IMR-90 (cell line): ENCODE data around the gene MTREX. TPM values are rescaled to one million over a fixed set of nuclear protein-coding genes. Genes with fewer than 3 reads are reported as not detected.

Source experiments
- ATAC-seq: fragments of 200-7000 bp; cut with Tn5 transposase; 2 replicates; pipeline ENCODE4 v1.9.1; 2020; ENCODE audit warnings: low read depth, mild to moderate bottlenecking, moderate library complexity
- BruUV-seq: library from RNA; stranded (reverse); fragments of 400-500 nt; replicated peaks from 2 replicates; lab custom pipeline; 2021; lab: Mats Ljungman, UMichigan
- CTCF ChIA-PET: fragments of 300-600 bp; formaldehyde crosslinking; extraction: SDS; loops from one replicate; lab custom pipeline; 2021; ENCODE audit warnings: antibody characterized with exemption; lab: Yijun Ruan, JAX
- POLR2A ChIA-PET: fragments of 300-600 bp; sonication (Branson Sonifier 250); formaldehyde crosslinking; loops from one replicate; lab custom pipeline; 2022; ENCODE audit warnings: antibody characterized with exemption; ENCODE audit not compliant: unreplicated experiment; lab: Charles Lee
- DNase-seq: peaks from one replicate; pipeline ENCODE4 v3.0.0; 2013
- H2AFZ ChIP-seq: replicated peaks from 2 replicates; pipeline ENCODE3; 2013; ENCODE audit warnings: low read length, mild to moderate bottlenecking; ENCODE audit not compliant: poor library complexity
- H2AK5ac ChIP-seq: 2 replicates; pipeline ENCODE4 v1.6.1; 2013; ENCODE audit warnings: low read depth, low read length, inconsistent platforms
- H2AK9ac ChIP-seq: replicated peaks from 2 replicates; pipeline ENCODE3; 2013; ENCODE audit warnings: mild to moderate bottlenecking, low read depth, low read length, moderate library complexity; ENCODE audit not compliant: poor library complexity
- H2BK120ac ChIP-seq: 2 replicates; pipeline ENCODE4 v1.6.1; 2013; ENCODE audit warnings: low read depth, low read length, inconsistent platforms
- H2BK15ac ChIP-seq: 3 replicates; pipeline ENCODE4 v1.6.1; 2013; ENCODE audit warnings: low read depth, low read length, inconsistent platforms
- H2BK20ac ChIP-seq: 2 replicates; pipeline ENCODE4 v1.6.1; 2013; ENCODE audit warnings: low read depth, mild to moderate bottlenecking, inconsistent platforms, low read length, moderate library complexity
- H2BK5ac ChIP-seq: 2 replicates; pipeline ENCODE4 v1.6.1; 2013; ENCODE audit warnings: mild to moderate bottlenecking, low read depth, low read length, inconsistent platforms; ENCODE audit not compliant: poor library complexity, severe bottlenecking
- H3K14ac ChIP-seq: replicated peaks from 2 replicates; pipeline ENCODE4 v1.6.1; 2013; ENCODE audit warnings: low read depth, low read length, inconsistent platforms
- H3K18ac ChIP-seq: 2 replicates; pipeline ENCODE4 v1.6.1; 2013; ENCODE audit warnings: low read depth, low read length, control low read depth
- H3K23ac ChIP-seq: 2 replicates; pipeline ENCODE4 v1.6.1; 2013; ENCODE audit warnings: low read depth, low read length, inconsistent platforms
- H3K27ac ChIP-seq: 2 replicates; pipeline ENCODE4 v1.5.1; 2013; ENCODE audit warnings: mild to moderate bottlenecking, control low read depth, low read length; ENCODE audit not compliant: insufficient read depth
- H3K27me3 ChIP-seq: 2 replicates; pipeline ENCODE4 v1.6.1; 2013; ENCODE audit warnings: low read length; ENCODE audit not compliant: control insufficient read depth, insufficient read depth
- H3K36me3 ChIP-seq: 2 replicates; pipeline ENCODE4 v1.6.1; 2013; ENCODE audit warnings: low read length, mixed read lengths; ENCODE audit not compliant: control insufficient read depth, insufficient read depth
- H3K4ac ChIP-seq: 2 replicates; pipeline ENCODE4 v1.6.1; 2013; ENCODE audit warnings: low read depth, low read length, inconsistent platforms
- H3K4me1 ChIP-seq: 2 replicates; pipeline ENCODE4 v1.6.1; 2013; ENCODE audit warnings: low read length, mixed read lengths; ENCODE audit not compliant: control insufficient read depth, insufficient read depth
- H3K4me2 ChIP-seq: 2 replicates; pipeline ENCODE4 v1.6.1; 2013; ENCODE audit warnings: low read depth, mild to moderate bottlenecking, control low read depth, low read length, moderate library complexity
- H3K4me3 ChIP-seq: 2 replicates; pipeline ENCODE4 v1.5.1; 2013; ENCODE audit warnings: low read depth, mild to moderate bottlenecking, control low read depth, low read length, moderate library complexity; ENCODE audit not compliant: insufficient read depth
- H3K56ac ChIP-seq: 2 replicates; pipeline ENCODE4 v1.6.1; 2013; ENCODE audit warnings: low read length, inconsistent platforms; ENCODE audit not compliant: insufficient read depth; ENCODE audit errors: extremely low read depth
- H3K79me1 ChIP-seq, 2 experiments: 2 replicates each; pipeline ENCODE4 v1.6.1; 2013; ENCODE audit warnings: low read length in 2 of 2, inconsistent platforms in 1 of 2, low read depth in 1 of 2
- H3K9ac ChIP-seq: 2 replicates; pipeline ENCODE4 v1.6.1; 2013; ENCODE audit warnings: low read depth, low read length, control low read depth
- H3K9me1 ChIP-seq: 2 replicates; pipeline ENCODE4 v1.6.1; 2013; ENCODE audit warnings: low read length, inconsistent platforms; ENCODE audit not compliant: insufficient read depth
- H3K9me3 ChIP-seq: 2 replicates; pipeline ENCODE4 v1.6.1; 2013; ENCODE audit warnings: low read length; ENCODE audit not compliant: control insufficient read depth, insufficient read depth
- H4K20me1 ChIP-seq: 2 replicates; pipeline ENCODE4 v1.6.1; 2013; ENCODE audit warnings: low read length, inconsistent platforms; ENCODE audit not compliant: insufficient read depth
- H4K5ac ChIP-seq: 2 replicates; pipeline ENCODE4 v1.6.1; 2013; ENCODE audit warnings: mild to moderate bottlenecking, low read depth, low read length, control low read depth
- H4K8ac ChIP-seq, 2 experiments: 2 replicates each; pipeline ENCODE4 v1.6.1; 2013; ENCODE audit warnings: low read depth in 2 of 2, low read length in 2 of 2, control low read depth in 1 of 2, inconsistent platforms in 1 of 2
- H4K91ac ChIP-seq: 2 replicates; pipeline ENCODE4 v1.6.1; 2013; ENCODE audit warnings: low read depth, low read length, inconsistent platforms; ENCODE audit not compliant: insufficient read depth
- CTCF ChIP-seq: conservative IDR thresholded peaks from 2 replicates; pipeline ENCODE4 v1.5.1; 2012; ENCODE audit warnings: mild to moderate bottlenecking, low read depth, low read length, improper control_type of control experiment
- MAFK ChIP-seq: IDR thresholded peaks from 2 replicates; pipeline ENCODE4 v1.6.1; 2012; ENCODE audit warnings: low read depth, low read length, improper control_type of control experiment
- USF2 ChIP-seq: fragments of 150-350 bp; IDR thresholded peaks from 2 replicates; pipeline ENCODE4 v1.6.1; 2017; ENCODE audit warnings: mild to moderate bottlenecking, antibody characterized with exemption, low read length, low read depth
- WGBS, 2 experiments: methylation state at CpG; one replicate each; pipeline versions ENCODE4 v1.1.5 to v1.1.7; 2013; ENCODE audit warnings: missing lambda C conversion rate in 2 of 2; ENCODE audit not compliant: insufficient read length in 1 of 2; ENCODE audit errors: extremely low coverage in 2 of 2; 5-methylcytosine and 5-hydroxymethylcytosine counted together
- dilution Hi-C: fragments of 300-500 bp; cut with HindIII; formaldehyde crosslinking; loops from one replicate; pipeline ENCODE4 v1.14.3; 2018; ENCODE audit warnings: low sequenced_read_pairs; ENCODE audit not compliant: unreplicated experiment
- in situ Hi-C: fragments of 300-500 bp; cut with MboI; formaldehyde crosslinking; loops from 3 replicates; pipeline ENCODE4 v1.14.3; 2019; ENCODE audit warnings: low sequenced_read_pairs, inconsistent platforms, mixed read lengths
- intact Hi-C: fragments of 100-400 bp; cut with micrococcal nuclease; formaldehyde crosslinking; loops from 2 replicates; pipeline ENCODE4 v1.10.0; 2022
- polyA plus RNA-seq, 3 experiments: library from polyadenylated mRNA; depleted of rRNA; stranded (reverse); fragments of >200 nt; gene quantifications; 2 replicates each; pipeline ENCODE4 v1.2.3, GENCODE V29; 2012; ENCODE audit warnings: low replicate concordance in 1 of 3
- total RNA-seq: library from RNA; depleted of rRNA; stranded (reverse); fragments of >200 nt; gene quantifications from 2 replicates; pipeline ENCODE4 v1.2.3, GENCODE V29; 2012

MTREX gene
- total and polyA plus RNA-seq, 2 of the 4 experiments (the other 2 are of a cell fraction), result 22.1 to 33.2 TPM

GRCh38 chr5:55446640-55447351 lies 139.0 kb downstream of the MTREX start:
- H3K9me3 ChIP-seq, result no peaks in the 10 kb centered on the region
- BruUV-seq, result no TSS peak

More at GRCh38 chr5:55446640-55447351, 139.0 kb downstream of the MTREX start:
- peaks cover 3% of the 10 kb centered on the region; the same call in 1 of the 2 replicates for H3K4me1 ChIP-seq
- no peak overlapping the region for H4K91ac ChIP-seq
- H3K79me1 ChIP-seq, result no peaks in the 10 kb centered on the region; a peak in 2 of 4 replicates
- H3K4me2 ChIP-seq, result no peak overlapping the region
- H2AK9ac ChIP-seq, result no peak overlapping the region
- H3K23ac ChIP-seq, result peak overlapping the region; percentile 42; the same call in 1 of the 2 replicates
- H2BK15ac ChIP-seq, result no peak overlapping the region
- in situ Hi-C loops (no loop called here), intact Hi-C loops (no loop called here), dilution Hi-C loops (no loop called here)
- no peak overlapping the region for H3K18ac ChIP-seq
- no peak overlapping the region for H3K4ac ChIP-seq
- H2BK120ac ChIP-seq, result no peak overlapping the region
- H3K27ac ChIP-seq, result no peak overlapping the region
- ChIA-PET POLR2A (no interaction called here), CTCF (no interaction called here)
- DNase-seq (no peak), ATAC-seq (peak; percentile 27)
- H3K9me1 ChIP-seq, result peaks cover 2% of the 10 kb centered on the region; the same call in 1 of the 2 replicates
- no peaks in the 10 kb centered on the region for H4K20me1 ChIP-seq
- H3K56ac ChIP-seq, result no peak overlapping the region
- TF ChIP-seq CTCF (no peak), MAFK (no peak), USF2 (no peak)
- H2BK20ac ChIP-seq, result no peak overlapping the region
- 33% methylated on average over 1 of the region's 8 CpGs; no CpG with 5 or more reads in 1 of the 2 experiments for WGBS, 2 experiments
- no peak overlapping the region for H4K8ac ChIP-seq
- H3K4me3 ChIP-seq, result no peak overlapping the region
- no peak overlapping the region for H3K14ac ChIP-seq
- no peak overlapping the region for H4K5ac ChIP-seq
- no peak overlapping the region for H3K9ac ChIP-seq
- H3K36me3 ChIP-seq, result no peaks in the 10 kb centered on the region
- H3K27me3 ChIP-seq, result no peaks in the 10 kb centered on the region
- H2AFZ ChIP-seq, result no peak overlapping the region
- no peak overlapping the region for H2AK5ac ChIP-seq
- H2BK5ac ChIP-seq, result no peak overlapping the region
